AG09309 (cell line): Measurements from ENCODE around the gene ALG14.

Experiments used
- DNase-seq: peaks from one replicate; pipeline ENCODE4 v3.0.0-alpha.2; 2010; ENCODE audit warnings: low read depth
- H3K4me3 ChIP-seq: 2 replicates; pipeline ENCODE4 v1.5.1; 2011; ENCODE audit warnings: mild to moderate bottlenecking, low read depth, low read length, moderate library complexity; ENCODE audit not compliant: control insufficient read depth
- CTCF ChIP-seq: IDR thresholded peaks from 2 replicates; pipeline ENCODE4 v1.5.1; 2011; ENCODE audit warnings: mild to moderate bottlenecking, low read depth, low read length, inconsistent platforms; ENCODE audit not compliant: insufficient read depth, control insufficient read depth; ENCODE audit errors: missing control alignments

The ALG14 gene

GRCh38 chr1:94928293-94928939 lies 144.3 kb downstream of the ALG14 start:
- H3K4me3 ChIP-seq = no peak overlapping the region; the same call in 1 of the 2 replicates
- DNase-seq = no peak
- no peak for TF ChIP-seq CTCF

DNA sequence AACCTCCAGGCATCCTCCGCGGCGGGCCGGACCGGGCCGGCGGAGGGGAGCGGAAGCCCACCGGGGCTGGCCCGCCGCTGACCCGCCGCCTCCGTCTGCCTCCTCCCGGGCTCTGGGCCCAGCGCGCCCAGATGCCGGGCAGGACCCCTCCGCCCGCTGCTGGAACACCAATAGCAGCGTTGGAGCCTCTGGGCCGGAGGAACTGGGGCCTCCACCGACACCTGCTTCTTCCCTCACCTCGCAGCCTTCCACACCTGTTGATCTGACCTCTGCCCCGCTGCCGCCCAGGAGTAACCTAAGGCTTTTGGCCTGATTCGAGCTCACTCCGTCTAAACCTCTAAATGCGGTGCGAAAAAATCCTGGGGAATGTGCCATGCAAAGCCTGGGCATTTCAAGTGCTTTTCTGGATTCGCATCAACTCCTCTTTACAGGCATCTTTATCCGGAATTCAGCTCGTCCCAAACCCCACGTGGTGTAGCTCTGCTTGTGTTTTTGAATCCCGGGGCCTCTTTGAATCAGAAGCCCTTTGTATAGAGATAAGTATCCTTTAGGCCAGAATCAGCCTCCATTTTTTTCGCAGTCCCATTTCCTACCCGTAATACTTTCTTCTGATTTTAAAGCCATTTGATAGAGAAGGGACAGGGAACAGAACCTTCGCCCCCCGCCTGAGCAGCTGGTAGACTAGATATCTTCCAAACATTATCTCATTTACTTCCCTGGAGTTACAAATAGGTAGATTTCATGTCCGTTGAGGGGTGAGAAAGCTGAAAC lies 145.2 kb downstream of the ALG14 start:
- no peak for TF ChIP-seq CTCF
- peak overlapping the region; percentile 41 for H3K4me3 ChIP-seq
- DNase-seq = no peak

- peak within 1 kb of the TSS; percentile 77 for H3K4me3 ChIP-seq
Observed at GRCh38 chr1:94926915-94927404, 145.8 kb downstream of the ALG14 start, which contains the start of gene CNN3. TSS of gene CNN3 (minus strand) at chr1:94927110. CDS start at chr1:94926894, 216 bp downstream.

DNA sequence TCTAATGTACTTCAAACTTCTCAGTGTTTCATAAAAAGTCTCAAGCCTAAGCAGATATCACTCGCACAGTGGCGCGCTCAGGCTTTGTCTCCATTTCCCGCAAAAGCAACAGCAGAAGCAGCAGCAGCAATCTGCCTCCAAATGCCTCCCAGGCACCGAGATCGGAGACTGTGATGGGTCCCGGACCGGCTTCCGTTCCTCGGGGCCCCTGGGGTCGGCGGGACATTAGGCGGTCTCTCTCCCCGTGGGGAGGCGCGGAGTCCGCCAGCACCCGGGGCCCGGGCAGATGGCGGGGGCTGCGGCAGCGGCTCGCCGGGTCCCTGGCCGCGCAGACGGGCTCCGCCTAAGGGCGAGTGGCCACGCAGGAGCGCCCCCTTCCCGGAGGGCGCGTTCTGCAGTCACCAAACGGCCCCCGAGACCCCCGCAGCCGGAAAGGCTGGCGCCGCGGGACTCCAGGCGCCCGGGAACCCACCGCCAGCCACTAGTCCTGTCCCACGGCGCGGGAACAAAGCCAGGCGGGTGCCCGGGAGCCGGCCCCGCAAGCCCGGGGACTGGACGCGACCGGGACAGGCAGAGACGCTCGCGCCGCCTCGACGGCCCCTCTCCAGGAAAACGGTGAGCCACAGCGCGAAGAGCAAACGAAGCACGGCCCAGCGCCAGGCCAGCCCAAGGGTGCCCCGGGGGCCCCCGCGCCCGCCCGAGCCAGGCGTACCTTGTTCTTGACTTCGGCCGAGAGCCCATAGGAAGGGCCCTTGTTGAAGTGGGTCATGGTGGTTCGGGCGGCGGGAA lies 146.4 kb downstream of the ALG14 start:
- peak; percentile 41 for TF ChIP-seq CTCF
- no peak for DNase-seq
- H3K4me3 ChIP-seq = peak overlapping the region; percentile 77

More at GRCh38 chr1:94926915-94927404, 145.8 kb downstream of the ALG14 start, which contains the start of gene CNN3:
- DNase-seq = peak; percentile 71
- TF ChIP-seq CTCF = peak; percentile 20

- TF ChIP-seq CTCF = no peak
- no peak for DNase-seq
- peak overlapping the region; percentile 77 for H3K4me3 ChIP-seq
Observed at GRCh38 chr1:94925561-94926125, 147.1 kb downstream of the ALG14 start.

GRCh38 chr1:94925004-94925403 lies 147.7 kb downstream of the ALG14 start:
- DNase-seq = no peak
- TF ChIP-seq CTCF = no peak
- H3K4me3 ChIP-seq = peak overlapping the region; percentile 77
